ENCODE data around the gene TRIM25. TPM values are rescaled to one million over a fixed set of nuclear protein-coding genes. Genes with fewer than 3 reads are reported as not detected.

The TRIM25 gene
- 10 to 100 TPM; 25.4 to 38.6 (median 34.6) TPM for total RNA-seq

- Histone ChIP-seq H3K36me3 (peaks cover 0 to 2% (median 0%) of the 10 kb centered on the region in 3 donors), H3K27me3 (no peaks in the 10 kb centered on the region), H3K4me3 (peak within 1 kb of the TSS; percentile 82 to 93 (median 86)), H3K9me3 (no peaks in the 10 kb centered on the region), H3K27ac (peak within 1 kb of the TSS; percentile 87 to 98 (median 94)), H3K4me1 (peaks cover 39 to 73% (median 42%) of the 10 kb centered on the region in 3 donors)
- intact Hi-C loops (cut with DNase I) = no loop called here
- 1 to 3% methylated on average over 11 to 12 of the region's 58 CpGs for WGBS, 2 donors
- peak; percentile 68 for DNase-seq
- TF ChIP-seq POLR2A (IDR thresholded peaks at IDR 0.05) = peak; percentile 43 to 99 (median 92)
- peak in 2 of 6 experiments; percentile 4 to 5 for TF ChIP-seq CTCF (IDR thresholded peaks at IDR 0.05)
Measured at GRCh38 chr17:56913867-56914580, at the start of gene TRIM25. Gene TRIM25, minus strand, starts transcription at chr17:56914049. Its CDS starts 61 bp downstream, at chr17:56913988.

- H3K27me3 ChIP-seq = no peaks in the 10 kb centered on the region
- H3K9me3 ChIP-seq = no peaks in the 10 kb centered on the region
- 7 to 10% methylated on average over 16 to 23 of the region's 59 CpGs for WGBS, 2 donors
- peaks cover 0 to 13% (median 0%) of the 10 kb centered on the region in 3 donors for H3K36me3 ChIP-seq
- peak within 1 kb of the TSS; percentile 87 to 94 (median 92) for H3K27ac ChIP-seq
- H3K4me1 ChIP-seq = peaks cover 9 to 19% (median 11%) of the 10 kb centered on the region in 3 donors
- peak; percentile 52 for DNase-seq
- intact Hi-C loops (cut with DNase I) = no loop called here
- peak within 1 kb of the TSS; percentile 71 to 96 (median 94) for H3K4me3 ChIP-seq
- TF ChIP-seq POLR2A (IDR thresholded peaks at IDR 0.05) (peak in 1 of 4 donors; percentile 20), CTCF (IDR thresholded peaks at IDR 0.05) (peak; percentile 99 to 100 (median 100))
Measured at GRCh38 chr17:56960596-56961538, 47.0 kb upstream of the TRIM25 start, which contains the start of gene COIL. Gene COIL, minus strand, starts transcription at chr17:56961050. Its CDS starts 31 bp downstream, at chr17:56961019.

- H3K4me3 ChIP-seq = no peak overlapping the region
- intact Hi-C loops (cut with DNase I) = no loop called here
- no peaks in the 10 kb centered on the region for H3K27me3 ChIP-seq
- WGBS, 2 donors = 86 to 93% methylated on average over 4 to 5 of the region's 5 CpGs
- H3K27ac ChIP-seq = no peak overlapping the region
- no peaks in the 10 kb centered on the region for H3K9me3 ChIP-seq
- DNase-seq = no peak
- TF ChIP-seq POLR2A (IDR thresholded peaks at IDR 0.05) (no peak), CTCF (IDR thresholded peaks at IDR 0.05) (no peak)
- peaks cover 0 to 28% (median 0%) of the 10 kb centered on the region in 3 donors for H3K36me3 ChIP-seq
- H3K4me1 ChIP-seq = peaks cover 9 to 19% (median 11%) of the 10 kb centered on the region in 3 donors
Measured at GRCh38 chr17:56956992-56957391, 43.1 kb upstream of the TRIM25 start.

- WGBS, 2 donors = 48 to 67% methylated on average over 3 of the region's 3 CpGs
- no peak overlapping the region for H3K27ac ChIP-seq
- no peak for DNase-seq
- no peaks in the 10 kb centered on the region for H3K9me3 ChIP-seq
- no peaks in the 10 kb centered on the region for H3K27me3 ChIP-seq
- H3K36me3 ChIP-seq = peaks cover 0 to 80% (median 23%) of the 10 kb centered on the region in 3 donors
- no peak overlapping the region for H3K4me3 ChIP-seq
- TF ChIP-seq POLR2A (IDR thresholded peaks at IDR 0.05) (no peak), CTCF (IDR thresholded peaks at IDR 0.05) (no peak)
- intact Hi-C loops (cut with DNase I) = loop anchor here (10.0 kb wide), 1 partner anchor 55 kb away; no protein-coding TSS in a partner anchor
- no peaks in the 10 kb centered on the region for H3K4me1 ChIP-seq
Measured at GRCh38 chr17:56949595-56949994, 35.7 kb upstream of the TRIM25 start.
